ENCODE results near the gene VRK2. TPM values are rescaled to one million over a fixed set of nuclear protein-coding genes. Genes with fewer than 3 reads are reported as not detected.
A peak's percentile ranks its signal among the peaks of the same experiment; 100 is the strongest.

Gene VRK2
- total RNA-seq, 1 donor, result 47.1 TPM

DNA sequence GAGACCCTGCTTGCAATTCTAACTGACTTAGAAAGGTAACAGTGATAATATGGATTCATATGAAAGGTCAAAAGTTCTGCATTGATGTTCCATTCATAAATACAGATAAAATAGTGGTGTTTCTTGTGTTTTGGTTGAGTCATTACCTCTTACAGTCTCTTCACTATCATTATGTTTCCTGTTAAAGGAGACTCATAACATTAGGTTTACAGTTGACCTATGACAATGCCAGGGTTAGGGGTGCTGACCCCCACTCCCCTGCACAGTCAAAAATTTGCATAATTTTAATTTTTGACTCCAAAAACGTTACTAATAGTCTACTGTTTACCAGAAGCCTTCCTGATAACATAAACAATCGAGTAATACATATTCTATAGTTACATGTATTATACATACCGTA lies 75.4 kb downstream of the VRK2 start:
- no peak overlapping the region for H3K4me3 ChIP-seq (ENCODE audit: low read depth, low read length)
- TF ChIP-seq, protein P1, sequence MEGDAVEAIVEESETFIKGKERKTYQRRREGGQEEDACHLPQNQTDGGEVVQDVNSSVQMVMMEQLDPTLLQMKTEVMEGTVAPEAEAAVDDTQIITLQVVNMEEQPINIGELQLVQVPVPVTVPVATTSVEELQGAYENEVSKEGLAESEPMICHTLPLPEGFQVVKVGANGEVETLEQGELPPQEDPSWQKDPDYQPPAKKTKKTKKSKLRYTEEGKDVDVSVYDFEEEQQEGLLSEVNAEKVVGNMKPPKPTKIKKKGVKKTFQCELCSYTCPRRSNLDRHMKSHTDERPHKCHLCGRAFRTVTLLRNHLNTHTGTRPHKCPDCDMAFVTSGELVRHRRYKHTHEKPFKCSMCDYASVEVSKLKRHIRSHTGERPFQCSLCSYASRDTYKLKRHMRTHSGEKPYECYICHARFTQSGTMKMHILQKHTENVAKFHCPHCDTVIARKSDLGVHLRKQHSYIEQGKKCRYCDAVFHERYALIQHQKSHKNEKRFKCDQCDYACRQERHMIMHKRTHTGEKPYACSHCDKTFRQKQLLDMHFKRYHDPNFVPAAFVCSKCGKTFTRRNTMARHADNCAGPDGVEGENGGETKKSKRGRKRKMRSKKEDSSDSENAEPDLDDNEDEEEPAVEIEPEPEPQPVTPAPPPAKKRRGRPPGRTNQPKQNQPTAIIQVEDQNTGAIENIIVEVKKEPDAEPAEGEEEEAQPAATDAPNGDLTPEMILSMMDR (IDR thresholded peaks at IDR 0.05; ENCODE audit: insufficient read depth, low read length), result no peak
- DNase-seq (ENCODE audit: low read depth), result no peak

GRCh38 chr2:58122540-58122939 lies 75.9 kb downstream of the VRK2 start:
- no peak overlapping the region for H3K4me3 ChIP-seq (ENCODE audit: low read depth, low read length)
- DNase-seq (ENCODE audit: low read depth), result no peak
- TF ChIP-seq, protein P1 (IDR thresholded peaks at IDR 0.05; ENCODE audit: insufficient read depth, low read length), result no peak

DNA sequence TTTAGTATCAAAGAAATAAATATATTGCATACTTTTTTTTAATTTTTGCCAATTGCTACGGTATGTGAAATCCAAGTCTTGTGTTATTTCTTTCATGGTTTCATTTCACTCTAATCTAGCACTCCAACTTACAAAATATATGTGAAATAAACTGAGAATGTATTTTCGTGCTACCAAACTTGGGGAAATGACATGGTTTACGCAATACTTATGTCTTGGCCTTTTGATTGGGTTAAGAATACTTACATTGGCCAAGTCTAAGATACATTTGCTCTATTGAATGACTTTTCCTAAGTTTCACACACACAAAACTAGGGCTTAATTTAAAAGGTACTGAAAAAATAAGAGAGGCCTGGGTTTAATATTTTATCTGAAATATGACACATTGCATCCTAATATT lies 80.5 kb downstream of the VRK2 start:
- TF ChIP-seq, protein P1 (IDR thresholded peaks at IDR 0.05; ENCODE audit: insufficient read depth, low read length), result no peak
- H3K4me3 ChIP-seq (ENCODE audit: low read depth, low read length), result no peak overlapping the region
- DNase-seq (ENCODE audit: low read depth), result no peak

DNA sequence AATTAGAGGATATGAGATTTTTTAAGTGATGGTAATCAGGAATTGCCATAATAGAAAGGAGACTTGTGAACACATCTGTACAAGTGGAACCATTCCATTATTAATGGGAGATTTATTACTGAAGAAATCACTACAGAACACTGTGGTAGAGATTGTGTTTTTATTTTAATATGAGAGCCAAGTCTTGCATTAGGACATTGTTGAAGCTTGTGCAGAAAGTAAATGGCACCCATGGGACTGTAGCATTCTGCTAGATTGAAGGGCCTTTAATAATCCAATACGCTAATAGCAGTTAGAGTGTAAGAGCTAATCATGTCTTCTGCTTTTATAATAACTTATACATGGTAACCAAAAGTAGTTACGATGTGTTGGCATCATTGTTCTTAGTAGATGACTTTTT lies 83.6 kb downstream of the VRK2 start:
- TF ChIP-seq, protein P1 (IDR thresholded peaks at IDR 0.05; ENCODE audit: insufficient read depth, low read length), result no peak

GRCh38 chr2:58131191-58132011 lies 84.8 kb downstream of the VRK2 start:
- DNase-seq (ENCODE audit: low read depth), result peak; percentile 93
- TF ChIP-seq, protein P1 (IDR thresholded peaks at IDR 0.05; ENCODE audit: insufficient read depth, low read length), result peak; percentile 32
- no peak overlapping the region for H3K4me3 ChIP-seq (ENCODE audit: low read depth, low read length)

More for the DNA sequence above, 83.6 kb downstream of the VRK2 start:
- DNase-seq (ENCODE audit: low read depth), result no peak
- H3K4me3 ChIP-seq (ENCODE audit: low read depth, low read length), result no peak overlapping the region

GRCh38 chr2:58133395-58133794 lies 86.8 kb downstream of the VRK2 start:
- DNase-seq (ENCODE audit: low read depth), result peak; percentile 48
- H3K4me3 ChIP-seq (ENCODE audit: low read depth, low read length), result no peak overlapping the region
- TF ChIP-seq, protein P1 (IDR thresholded peaks at IDR 0.05; ENCODE audit: insufficient read depth, low read length), result no peak
